Tibial nerve (tissue), 3 donors: ENCODE measurements around the gene SUSD1.

ENCODE experiments used
- CTCF ChIP-seq, 5 experiments: fragments of 200-600 bp in 3 of 5; fragments of 450-650 bp in 2 of 5; sonication (generic) in 3 of 5; IDR thresholded peaks; one replicate each; pipeline ENCODE4 v1.5.1; 2016 to 2019; ENCODE audit warnings: antibody characterized with exemption in 5 of 5, mild to moderate bottlenecking in 3 of 5, moderate library complexity in 2 of 5
- POLR2A ChIP-seq, 2 donors: fragments of 450-650 bp; IDR thresholded peaks; one replicate each; pipeline ENCODE4 v1.6.1; 2017; ENCODE audit warnings: antibody characterized with exemption in 2 of 2, mild to moderate bottlenecking in 2 of 2, moderate library complexity in 2 of 2

DNA sequence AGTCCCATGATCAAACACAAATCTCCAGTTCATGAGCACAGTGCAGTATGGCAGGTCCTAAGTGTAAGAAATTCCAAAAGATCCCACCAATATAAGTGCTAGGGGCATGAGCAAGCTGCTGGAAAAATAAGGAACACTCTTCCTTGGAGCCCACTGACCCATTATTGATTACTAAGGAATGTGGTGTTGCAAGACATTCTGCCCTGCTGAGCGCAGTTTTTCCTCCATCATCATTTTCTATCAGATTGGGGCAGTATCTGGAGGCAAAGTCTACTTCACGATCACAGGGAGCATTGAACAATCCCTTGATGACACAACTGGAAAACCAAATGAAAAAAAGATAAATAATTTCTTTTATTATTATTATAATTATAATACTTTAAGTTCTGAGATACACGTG is 149.2 kb downstream of the SUSD1 start:
- TF ChIP-seq CTCF (IDR thresholded peaks at IDR 0.05): no peak
- TF ChIP-seq POLR2A (IDR thresholded peaks at IDR 0.05): no peak
